Panc1 (cell line): Measurements from ENCODE around the gene CSTPP1. TPM values are rescaled to one million over a fixed set of nuclear protein-coding genes. Genes with fewer than 3 reads are reported as not detected.

ENCODE experiments used
- ATAC-seq: fragments of 200-7000 bp; cut with Tn5 transposase; 2 replicates; pipeline ENCODE4 v1.9.1; 2020; ENCODE audit warnings: mild to moderate bottlenecking, moderate library complexity
- BruUV-seq: library from RNA; stranded (reverse); fragments of 400-500 nt; replicated peaks from 2 replicates; lab custom pipeline; 2021; lab: Mats Ljungman, UMichigan
- CTCF ChIA-PET: fragments of 300-600 bp; sonication (Branson Sonifier 250); formaldehyde crosslinking; loops from one replicate; lab custom pipeline; 2022; ENCODE audit warnings: antibody characterized with exemption; lab: Charles Lee
- POLR2A ChIA-PET: fragments of 300-600 bp; sonication (Branson Sonifier 250); formaldehyde crosslinking; loops from one replicate; lab custom pipeline; 2022; ENCODE audit warnings: antibody characterized with exemption; lab: Charles Lee
- DNase-seq: peaks from one replicate; pipeline ENCODE4 v3.0.0-alpha.2; 2010; ENCODE audit warnings: low read depth, low spot score
- H3K27ac ChIP-seq: 2 replicates; pipeline ENCODE4 v1.5.1; 2011; ENCODE audit warnings: mild to moderate bottlenecking, low read length, inconsistent platforms
- H3K27me3 ChIP-seq: fragments of 200-500 bp; sonication (Bioruptor generic); 2 replicates; pipeline ENCODE4 v1.6.0; 2014; ENCODE audit warnings: low read length, inconsistent platforms; ENCODE audit not compliant: control insufficient read depth, insufficient read depth
- H3K36me3 ChIP-seq: fragments of 200-500 bp; sonication (Bioruptor generic); 2 replicates; pipeline ENCODE4 v1.5.1; 2014; ENCODE audit warnings: inconsistent platforms, mild to moderate bottlenecking, low read length, moderate library complexity; ENCODE audit not compliant: control insufficient read depth, insufficient read depth
- H3K4me1 ChIP-seq: 2 replicates; pipeline ENCODE4 v1.5.1; 2011; ENCODE audit warnings: inconsistent platforms, mild to moderate bottlenecking, low read length, moderate library complexity; ENCODE audit not compliant: control insufficient read depth, insufficient read depth
- H3K4me3 ChIP-seq, 2 experiments: 2 replicates each; pipeline ENCODE4 v1.5.1; 2011 to 2012; ENCODE audit warnings: low read depth in 2 of 2, low read length in 2 of 2, mild to moderate bottlenecking in 2 of 2, inconsistent platforms in 1 of 2, moderate library complexity in 1 of 2
- H3K9me3 ChIP-seq: fragments of 200-500 bp; sonication (Bioruptor generic); 2 replicates; pipeline ENCODE4 v1.5.1; 2014; ENCODE audit warnings: low read depth, mild to moderate bottlenecking, inconsistent platforms, low read length, moderate library complexity; ENCODE audit not compliant: control insufficient read depth, insufficient read depth
- POLR2AphosphoS5 ChIP-seq: IDR thresholded peaks from 2 replicates; pipeline ENCODE4 v1.6.1; 2012; ENCODE audit warnings: mild to moderate bottlenecking, low read depth, low read length, moderate library complexity
- SIN3A ChIP-seq: IDR thresholded peaks from 2 replicates; pipeline ENCODE4 v1.6.1; 2012; ENCODE audit warnings: low read depth, mild to moderate bottlenecking, low read length, moderate library complexity, borderline replicate concordance; ENCODE audit not compliant: insufficient read depth
- TCF7L2 ChIP-seq: IDR thresholded peaks from 2 replicates; pipeline ENCODE4 v1.6.1; 2011; ENCODE audit warnings: mild to moderate bottlenecking, low read depth, low read length, inconsistent platforms
- in situ Hi-C: cut with HindIII; loops from 2 replicates; pipeline ENCODE4 v1.10.0; 2016; ENCODE audit warnings: low sequenced_read_pairs, low pct_unique_long_range_greater_than_20kb
- intact Hi-C: fragments of 100-400 bp; cut with micrococcal nuclease; formaldehyde crosslinking; loops from one replicate; pipeline ENCODE4 v1.10.0; 2022; ENCODE audit not compliant: unreplicated experiment
- total RNA-seq: library from RNA; stranded (reverse); gene quantifications from one replicate; pipeline ENCODE4 v1.2.1, GENCODE V29; 2021; ENCODE audit not compliant: unreplicated experiment
- TF ChIP-seq, protein P1 (sequence below): fragments of 450-650 bp; IDR thresholded peaks from 2 replicates; pipeline ENCODE4 v1.5.1; 2017; ENCODE audit warnings: mild to moderate bottlenecking
- TF ChIP-seq, protein P2 (sequence below), 2 experiments: IDR thresholded peaks; 2 replicates each; pipeline ENCODE4 v1.6.1; 2011 to 2012; ENCODE audit warnings: low read depth in 2 of 2, control low read depth in 1 of 2, low read length in 1 of 2, mild to moderate bottlenecking in 1 of 2, moderate library complexity in 1 of 2; ENCODE audit not compliant: insufficient read depth in 1 of 2

The CSTPP1 gene
- total RNA-seq, 1 experiment from 2014 or later, result 29.0 TPM

DNA sequence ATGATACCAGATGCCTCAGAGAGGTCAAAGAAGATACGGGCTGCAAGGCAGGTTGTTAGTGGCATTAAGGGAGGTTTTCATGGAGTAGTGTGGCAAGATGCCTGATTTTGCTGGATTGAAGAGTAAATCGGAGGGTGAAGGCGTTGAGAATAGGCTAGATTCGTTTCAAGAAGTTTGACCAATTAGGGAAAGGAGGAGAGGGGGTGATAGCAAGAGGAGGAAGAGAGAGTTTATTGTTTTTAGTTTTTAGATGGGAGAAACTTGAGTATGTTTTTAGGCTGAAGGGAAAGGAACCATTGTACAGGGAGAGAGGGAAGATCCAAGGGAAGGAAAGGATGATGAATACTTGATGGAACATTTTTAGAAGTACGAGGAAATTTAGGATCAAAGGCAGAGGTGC, 16.5 kb downstream of the CSTPP1 start:
- Histone ChIP-seq H3K27me3 (no peaks in the 10 kb centered on the region), H3K9me3 (no peaks in the 10 kb centered on the region), H3K4me1 (no peaks in the 10 kb centered on the region), H3K27ac (no peak overlapping the region), H3K4me3 (no peak overlapping the region), H3K36me3 (no peaks in the 10 kb centered on the region)
- no peak for ATAC-seq
- no peak for TF ChIP-seq POLR2AphosphoS5
- TF ChIP-seq, protein P1, sequence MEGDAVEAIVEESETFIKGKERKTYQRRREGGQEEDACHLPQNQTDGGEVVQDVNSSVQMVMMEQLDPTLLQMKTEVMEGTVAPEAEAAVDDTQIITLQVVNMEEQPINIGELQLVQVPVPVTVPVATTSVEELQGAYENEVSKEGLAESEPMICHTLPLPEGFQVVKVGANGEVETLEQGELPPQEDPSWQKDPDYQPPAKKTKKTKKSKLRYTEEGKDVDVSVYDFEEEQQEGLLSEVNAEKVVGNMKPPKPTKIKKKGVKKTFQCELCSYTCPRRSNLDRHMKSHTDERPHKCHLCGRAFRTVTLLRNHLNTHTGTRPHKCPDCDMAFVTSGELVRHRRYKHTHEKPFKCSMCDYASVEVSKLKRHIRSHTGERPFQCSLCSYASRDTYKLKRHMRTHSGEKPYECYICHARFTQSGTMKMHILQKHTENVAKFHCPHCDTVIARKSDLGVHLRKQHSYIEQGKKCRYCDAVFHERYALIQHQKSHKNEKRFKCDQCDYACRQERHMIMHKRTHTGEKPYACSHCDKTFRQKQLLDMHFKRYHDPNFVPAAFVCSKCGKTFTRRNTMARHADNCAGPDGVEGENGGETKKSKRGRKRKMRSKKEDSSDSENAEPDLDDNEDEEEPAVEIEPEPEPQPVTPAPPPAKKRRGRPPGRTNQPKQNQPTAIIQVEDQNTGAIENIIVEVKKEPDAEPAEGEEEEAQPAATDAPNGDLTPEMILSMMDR, result no peak
- TF ChIP-seq TCF7L2, result no peak
- no peak for TF ChIP-seq SIN3A
- TF ChIP-seq, protein P2, sequence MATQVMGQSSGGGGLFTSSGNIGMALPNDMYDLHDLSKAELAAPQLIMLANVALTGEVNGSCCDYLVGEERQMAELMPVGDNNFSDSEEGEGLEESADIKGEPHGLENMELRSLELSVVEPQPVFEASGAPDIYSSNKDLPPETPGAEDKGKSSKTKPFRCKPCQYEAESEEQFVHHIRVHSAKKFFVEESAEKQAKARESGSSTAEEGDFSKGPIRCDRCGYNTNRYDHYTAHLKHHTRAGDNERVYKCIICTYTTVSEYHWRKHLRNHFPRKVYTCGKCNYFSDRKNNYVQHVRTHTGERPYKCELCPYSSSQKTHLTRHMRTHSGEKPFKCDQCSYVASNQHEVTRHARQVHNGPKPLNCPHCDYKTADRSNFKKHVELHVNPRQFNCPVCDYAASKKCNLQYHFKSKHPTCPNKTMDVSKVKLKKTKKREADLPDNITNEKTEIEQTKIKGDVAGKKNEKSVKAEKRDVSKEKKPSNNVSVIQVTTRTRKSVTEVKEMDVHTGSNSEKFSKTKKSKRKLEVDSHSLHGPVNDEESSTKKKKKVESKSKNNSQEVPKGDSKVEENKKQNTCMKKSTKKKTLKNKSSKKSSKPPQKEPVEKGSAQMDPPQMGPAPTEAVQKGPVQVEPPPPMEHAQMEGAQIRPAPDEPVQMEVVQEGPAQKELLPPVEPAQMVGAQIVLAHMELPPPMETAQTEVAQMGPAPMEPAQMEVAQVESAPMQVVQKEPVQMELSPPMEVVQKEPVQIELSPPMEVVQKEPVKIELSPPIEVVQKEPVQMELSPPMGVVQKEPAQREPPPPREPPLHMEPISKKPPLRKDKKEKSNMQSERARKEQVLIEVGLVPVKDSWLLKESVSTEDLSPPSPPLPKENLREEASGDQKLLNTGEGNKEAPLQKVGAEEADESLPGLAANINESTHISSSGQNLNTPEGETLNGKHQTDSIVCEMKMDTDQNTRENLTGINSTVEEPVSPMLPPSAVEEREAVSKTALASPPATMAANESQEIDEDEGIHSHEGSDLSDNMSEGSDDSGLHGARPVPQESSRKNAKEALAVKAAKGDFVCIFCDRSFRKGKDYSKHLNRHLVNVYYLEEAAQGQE (IDR thresholded peaks at IDR 0.05; ENCODE audit: insufficient read depth in 1 of 2, low read depth in 2 of 2, low read length in 1 of 2), result no peak
- no TSS peak for BruUV-seq
- in situ Hi-C loops (no loop called here), intact Hi-C loops (no loop called here)
- ChIA-PET CTCF (no interaction called here), POLR2A (no interaction called here)
- no peak for DNase-seq

DNA sequence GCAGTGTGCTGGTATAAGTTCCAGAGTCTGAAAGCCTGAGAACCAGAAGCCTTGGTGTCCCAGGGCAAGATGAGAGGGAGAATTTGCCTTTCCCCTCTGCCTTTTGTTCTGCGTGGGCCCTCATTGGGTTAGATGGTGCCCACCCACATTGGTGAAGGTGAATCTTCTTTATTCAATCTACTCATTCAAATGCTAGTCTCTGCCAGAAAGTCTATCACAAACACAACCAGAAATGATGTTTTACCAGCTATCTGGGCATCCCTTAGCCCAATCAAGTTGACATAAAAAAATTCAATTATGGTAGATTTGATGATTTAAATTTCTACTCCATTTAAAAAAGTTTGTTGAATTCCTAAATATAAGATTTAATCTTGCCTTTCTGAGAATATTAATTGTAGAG, 22.2 kb downstream of the CSTPP1 start:
- BruUV-seq, result no TSS peak
- Histone ChIP-seq H3K9me3 (no peaks in the 10 kb centered on the region), H3K4me3 (no peak overlapping the region), H3K4me1 (no peaks in the 10 kb centered on the region), H3K36me3 (no peaks in the 10 kb centered on the region), H3K27me3 (no peaks in the 10 kb centered on the region), H3K27ac (no peak overlapping the region)
- POLR2A ChIA-PET, result no interaction called here
- TF ChIP-seq, protein P2 (IDR thresholded peaks at IDR 0.05; ENCODE audit: insufficient read depth in 1 of 2, low read depth in 2 of 2, low read length in 1 of 2), result no peak
- TF ChIP-seq TCF7L2, result no peak
- CTCF ChIA-PET, result no interaction called here
- DNase-seq, result no peak
- no peak for ATAC-seq
- in situ Hi-C loops, result no loop called here
- intact Hi-C loops, result no loop called here
